ENCODE data around the gene PDSS2.

- TF ChIP-seq CTCF (IDR thresholded peaks at IDR 0.05; ENCODE audit: poor library complexity, severe bottlenecking): no peak
- no peak for TF ChIP-seq RAD21 (conservative IDR thresholded peaks at IDR 0.05)
- TF ChIP-seq REST (IDR thresholded peaks at IDR 0.05; ENCODE audit: borderline replicate concordance): no peak
These were observed 302.7 kb downstream of the PDSS2 start for GRCh38 chr6:107156617-107157016.
